PC-3 (cell line): Measurements from ENCODE around the gene SENP3. TPM values are rescaled to one million over a fixed set of nuclear protein-coding genes. Genes with fewer than 3 reads are reported as not detected.

Source experiments
- ATAC-seq: fragments of 200-7000 bp; cut with Tn5 transposase; 2 replicates; pipeline ENCODE4 v1.9.1; 2020; ENCODE audit warnings: mild to moderate bottlenecking, moderate library complexity
- BruUV-seq: library from RNA; stranded (reverse); fragments of 400-500 nt; replicated peaks from 2 replicates; lab custom pipeline; 2021; lab: Mats Ljungman, UMichigan
- CTCF ChIA-PET: fragments of 300-600 bp; sonication (Branson Sonifier 250); formaldehyde crosslinking; loops from one replicate; lab custom pipeline; 2022; ENCODE audit warnings: antibody characterized with exemption; lab: Charles Lee
- POLR2A ChIA-PET: fragments of 300-600 bp; sonication (Branson Sonifier 250); formaldehyde crosslinking; loops from one replicate; lab custom pipeline; 2022; ENCODE audit warnings: antibody characterized with exemption; ENCODE audit not compliant: unreplicated experiment; lab: Charles Lee
- DNase-seq: peaks from one replicate; pipeline ENCODE4 v3.0.0-alpha.2; 2015
- H2AFZ ChIP-seq: fragments of 300-600 bp; sonication (generic); 2 replicates; pipeline ENCODE4 v1.6.0; 2016; ENCODE audit warnings: antibody characterized with exemption, low read length
- H3F3A ChIP-seq: fragments of 300-600 bp; sonication (generic); one replicate; pipeline ENCODE4 v1.6.0; 2017; ENCODE audit warnings: antibody characterized with exemption, low read length, control low read depth, mild to moderate bottlenecking; ENCODE audit not compliant: unreplicated experiment
- H3K27ac ChIP-seq: fragments of 300-600 bp; sonication (generic); 2 replicates; pipeline ENCODE4 v1.5.1; 2016; ENCODE audit warnings: mild to moderate bottlenecking, low read length
- H3K27me3 ChIP-seq: fragments of 300-600 bp; sonication (generic); 2 replicates; pipeline ENCODE4 v1.6.1; 2016; ENCODE audit warnings: low read length, mixed read lengths
- H3K36me3 ChIP-seq: fragments of 300-600 bp; sonication (generic); 2 replicates; pipeline ENCODE4 v1.6.1; 2016; ENCODE audit warnings: low read depth, mixed run types, low read length, mixed read lengths
- H3K4me1 ChIP-seq: fragments of 300-600 bp; sonication (generic); 2 replicates; pipeline ENCODE4 v1.5.1; 2016; ENCODE audit warnings: low read length; ENCODE audit not compliant: insufficient read depth
- H3K4me2 ChIP-seq: fragments of 300-600 bp; sonication (generic); 2 replicates; pipeline ENCODE4 v1.6.0; 2016; ENCODE audit warnings: low read length
- H3K4me3 ChIP-seq: fragments of 300-600 bp; sonication (generic); 2 replicates; pipeline ENCODE4 v1.5.1; 2016; ENCODE audit warnings: mild to moderate bottlenecking, low read length, mixed read lengths
- H3K79me2 ChIP-seq: fragments of 300-600 bp; sonication (generic); 2 replicates; pipeline ENCODE4 v1.6.1; 2017; ENCODE audit warnings: low read length, mixed read lengths
- H3K9ac ChIP-seq: fragments of 300-600 bp; sonication (generic); 2 replicates; pipeline ENCODE4 v1.6.0; 2016; ENCODE audit warnings: mild to moderate bottlenecking, low read length
- H3K9me2 ChIP-seq: fragments of 300-600 bp; sonication (generic); replicated peaks from 2 replicates; pipeline ENCODE4 v1.6.1; 2016; ENCODE audit warnings: mixed run types, low read length, mixed read lengths
- H3K9me3 ChIP-seq: fragments of 300-600 bp; sonication (generic); 2 replicates; pipeline ENCODE4 v1.6.1; 2016; ENCODE audit warnings: low read length, mixed read lengths
- H4K20me1 ChIP-seq: fragments of 300-600 bp; sonication (generic); 2 replicates; pipeline ENCODE4 v1.6.1; 2016; ENCODE audit warnings: low read length, mixed read lengths
- CTCF ChIP-seq: fragments of 300-600 bp; sonication (generic); conservative IDR thresholded peaks from 2 replicates; pipeline ENCODE4 v1.5.1; 2017; ENCODE audit warnings: antibody characterized with exemption, low read depth, mild to moderate bottlenecking, low read length
- EZH2 ChIP-seq: fragments of 300-600 bp; sonication (generic); IDR thresholded peaks from one replicate; pipeline ENCODE4 v1.6.1; 2017; ENCODE audit warnings: antibody characterized with exemption, mild to moderate bottlenecking, low read length; ENCODE audit not compliant: unreplicated experiment
- EZH2phosphoT487 ChIP-seq: fragments of 300-600 bp; sonication (generic); IDR thresholded peaks from 2 replicates; pipeline ENCODE4 v1.6.1; 2018; ENCODE audit warnings: mild to moderate bottlenecking, antibody characterized with exemption, low read length, borderline replicate concordance
- intact Hi-C: fragments of 100-400 bp; cut with micrococcal nuclease; formaldehyde crosslinking; loops from 2 replicates; pipeline ENCODE4 v1.9.0; 2023
- total RNA-seq: library from RNA; depleted of rRNA; stranded (reverse); fragments of >200 nt; gene quantifications from 2 replicates; pipeline ENCODE4 v1.2.3, GENCODE V29; 2014

Gene SENP3
- total RNA-seq, 1 experiment from 2014 or later = 82.8 TPM

GRCh38 chr17:7575481-7575883 is 13.8 kb downstream of the SENP3 start:
- Histone ChIP-seq H3K4me2 (peak overlapping the region; percentile 92), H3K4me1 (peaks cover 56% of the 10 kb centered on the region), H3K4me3 (peak overlapping the region; percentile 97), H3K79me2 (peaks cover 55% of the 10 kb centered on the region), H3F3A (peaks cover 37% of the 10 kb centered on the region), H3K9ac (no peak overlapping the region), H3K27me3 (no peaks in the 10 kb centered on the region), H2AFZ (no peak overlapping the region), H3K36me3 (peaks cover 53% of the 10 kb centered on the region), H4K20me1 (peaks cover 51% of the 10 kb centered on the region), H3K9me2 (no peaks in the 10 kb centered on the region), H3K27ac (no peak overlapping the region), H3K9me3 (no peaks in the 10 kb centered on the region)
- CTCF ChIA-PET = no interaction called here
- TF ChIP-seq EZH2 (no peak), EZH2phosphoT487 (no peak), CTCF (no peak)
- no TSS peak for BruUV-seq
- POLR2A ChIA-PET = no interaction called here
- no peak for DNase-seq
- intact Hi-C loops = loop anchor here (5.0 kb wide), 1 partner anchor 112 kb away; the partner anchor contains the start of genes TP53 and WRAP53
- ATAC-seq = no peak

- no peak for TF ChIP-seq EZH2phosphoT487
- no peak for TF ChIP-seq CTCF
- no peak for TF ChIP-seq EZH2
- Histone ChIP-seq H3K9ac (no peak overlapping the region), H4K20me1 (peaks cover 51% of the 10 kb centered on the region), H3K27me3 (no peaks in the 10 kb centered on the region), H3K9me2 (no peaks in the 10 kb centered on the region), H3K79me2 (peaks cover 56% of the 10 kb centered on the region), H3K4me2 (peak overlapping the region; percentile 92), H3K4me3 (peak overlapping the region; percentile 97; the same call in 1 of the 2 replicates), H3K4me1 (peaks cover 56% of the 10 kb centered on the region), H2AFZ (no peak overlapping the region), H3F3A (peaks cover 37% of the 10 kb centered on the region), H3K27ac (no peak overlapping the region), H3K36me3 (peaks cover 53% of the 10 kb centered on the region), H3K9me3 (no peaks in the 10 kb centered on the region)
- ChIA-PET POLR2A (no interaction called here), CTCF (no interaction called here)
- BruUV-seq = no TSS peak
- DNase-seq (no peak), ATAC-seq (no peak)
- intact Hi-C loops = loop anchor here (5.0 kb wide), 1 partner anchor 111 kb away; the partner anchor contains the start of genes TP53 and WRAP53
Observed at GRCh38 chr17:7575959-7576358, 14.2 kb downstream of the SENP3 start.

GRCh38 chr17:7576432-7576937 is 14.8 kb downstream of the SENP3 start:
- H3K9me3 ChIP-seq = no peaks in the 10 kb centered on the region
- H3K4me1 ChIP-seq = peaks cover 56% of the 10 kb centered on the region
- ChIA-PET POLR2A (no interaction called here), CTCF (no interaction called here)
- H3K4me3 ChIP-seq = no peak overlapping the region
- intact Hi-C loops = loop anchor here (5.0 kb wide), 1 partner anchor 111 kb away; the partner anchor contains the start of genes TP53 and WRAP53
- H3K4me2 ChIP-seq = peak overlapping the region; percentile 92; the same call in 1 of the 2 replicates
- H3K27ac ChIP-seq = no peak overlapping the region
- no peak for ATAC-seq
- no peak for TF ChIP-seq CTCF
- TF ChIP-seq EZH2phosphoT487 = no peak
- no peak for TF ChIP-seq EZH2
- peaks cover 37% of the 10 kb centered on the region for H3F3A ChIP-seq
- no peak overlapping the region for H3K9ac ChIP-seq
- no TSS peak for BruUV-seq
- H2AFZ ChIP-seq = no peak overlapping the region
- H3K79me2 ChIP-seq = peaks cover 56% of the 10 kb centered on the region
- H3K36me3 ChIP-seq = peaks cover 53% of the 10 kb centered on the region
- no peaks in the 10 kb centered on the region for H3K27me3 ChIP-seq
- no peak for DNase-seq
- H4K20me1 ChIP-seq = peaks cover 51% of the 10 kb centered on the region
- H3K9me2 ChIP-seq = no peaks in the 10 kb centered on the region
